IMR-90 (cell line): ENCODE results near the gene TMPRSS11E. TPM values are rescaled to one million over a fixed set of nuclear protein-coding genes. Genes with fewer than 3 reads are reported as not detected.

ENCODE experiments used
- ATAC-seq: fragments of 200-7000 bp; cut with Tn5 transposase; 2 replicates; pipeline ENCODE4 v1.9.1; 2020; ENCODE audit warnings: low read depth, mild to moderate bottlenecking, moderate library complexity
- BruUV-seq: library from RNA; stranded (reverse); fragments of 400-500 nt; replicated peaks from 2 replicates; lab custom pipeline; 2021; lab: Mats Ljungman, UMichigan
- CTCF ChIA-PET: fragments of 300-600 bp; formaldehyde crosslinking; extraction: SDS; loops from one replicate; lab custom pipeline; 2021; ENCODE audit warnings: antibody characterized with exemption; lab: Yijun Ruan, JAX
- POLR2A ChIA-PET: fragments of 300-600 bp; sonication (Branson Sonifier 250); formaldehyde crosslinking; loops from one replicate; lab custom pipeline; 2022; ENCODE audit warnings: antibody characterized with exemption; ENCODE audit not compliant: unreplicated experiment; lab: Charles Lee
- DNase-seq: peaks from one replicate; pipeline ENCODE4 v3.0.0; 2013
- H2AFZ ChIP-seq: replicated peaks from 2 replicates; pipeline ENCODE3; 2013; ENCODE audit warnings: low read length, mild to moderate bottlenecking; ENCODE audit not compliant: poor library complexity
- H2AK5ac ChIP-seq: 2 replicates; pipeline ENCODE4 v1.6.1; 2013; ENCODE audit warnings: low read depth, low read length, inconsistent platforms
- H2AK9ac ChIP-seq: replicated peaks from 2 replicates; pipeline ENCODE3; 2013; ENCODE audit warnings: mild to moderate bottlenecking, low read depth, low read length, moderate library complexity; ENCODE audit not compliant: poor library complexity
- H2BK120ac ChIP-seq: 2 replicates; pipeline ENCODE4 v1.6.1; 2013; ENCODE audit warnings: low read depth, low read length, inconsistent platforms
- H2BK15ac ChIP-seq: 3 replicates; pipeline ENCODE4 v1.6.1; 2013; ENCODE audit warnings: low read depth, low read length, inconsistent platforms
- H2BK20ac ChIP-seq: 2 replicates; pipeline ENCODE4 v1.6.1; 2013; ENCODE audit warnings: low read depth, mild to moderate bottlenecking, inconsistent platforms, low read length, moderate library complexity
- H2BK5ac ChIP-seq: 2 replicates; pipeline ENCODE4 v1.6.1; 2013; ENCODE audit warnings: mild to moderate bottlenecking, low read depth, low read length, inconsistent platforms; ENCODE audit not compliant: poor library complexity, severe bottlenecking
- H3K14ac ChIP-seq: replicated peaks from 2 replicates; pipeline ENCODE4 v1.6.1; 2013; ENCODE audit warnings: low read depth, low read length, inconsistent platforms
- H3K18ac ChIP-seq: 2 replicates; pipeline ENCODE4 v1.6.1; 2013; ENCODE audit warnings: low read depth, low read length, control low read depth
- H3K23ac ChIP-seq: 2 replicates; pipeline ENCODE4 v1.6.1; 2013; ENCODE audit warnings: low read depth, low read length, inconsistent platforms
- H3K27ac ChIP-seq: 2 replicates; pipeline ENCODE4 v1.5.1; 2013; ENCODE audit warnings: mild to moderate bottlenecking, control low read depth, low read length; ENCODE audit not compliant: insufficient read depth
- H3K27me3 ChIP-seq: 2 replicates; pipeline ENCODE4 v1.6.1; 2013; ENCODE audit warnings: low read length; ENCODE audit not compliant: control insufficient read depth, insufficient read depth
- H3K36me3 ChIP-seq: 2 replicates; pipeline ENCODE4 v1.6.1; 2013; ENCODE audit warnings: low read length, mixed read lengths; ENCODE audit not compliant: control insufficient read depth, insufficient read depth
- H3K4ac ChIP-seq: 2 replicates; pipeline ENCODE4 v1.6.1; 2013; ENCODE audit warnings: low read depth, low read length, inconsistent platforms
- H3K4me1 ChIP-seq: 2 replicates; pipeline ENCODE4 v1.6.1; 2013; ENCODE audit warnings: low read length, mixed read lengths; ENCODE audit not compliant: control insufficient read depth, insufficient read depth
- H3K4me2 ChIP-seq: 2 replicates; pipeline ENCODE4 v1.6.1; 2013; ENCODE audit warnings: low read depth, mild to moderate bottlenecking, control low read depth, low read length, moderate library complexity
- H3K4me3 ChIP-seq: 2 replicates; pipeline ENCODE4 v1.5.1; 2013; ENCODE audit warnings: low read depth, mild to moderate bottlenecking, control low read depth, low read length, moderate library complexity; ENCODE audit not compliant: insufficient read depth
- H3K56ac ChIP-seq: 2 replicates; pipeline ENCODE4 v1.6.1; 2013; ENCODE audit warnings: low read length, inconsistent platforms; ENCODE audit not compliant: insufficient read depth; ENCODE audit errors: extremely low read depth
- H3K79me1 ChIP-seq, 2 experiments: 2 replicates each; pipeline ENCODE4 v1.6.1; 2013; ENCODE audit warnings: low read length in 2 of 2, inconsistent platforms in 1 of 2, low read depth in 1 of 2
- H3K9ac ChIP-seq: 2 replicates; pipeline ENCODE4 v1.6.1; 2013; ENCODE audit warnings: low read depth, low read length, control low read depth
- H3K9me1 ChIP-seq: 2 replicates; pipeline ENCODE4 v1.6.1; 2013; ENCODE audit warnings: low read length, inconsistent platforms; ENCODE audit not compliant: insufficient read depth
- H3K9me3 ChIP-seq: 2 replicates; pipeline ENCODE4 v1.6.1; 2013; ENCODE audit warnings: low read length; ENCODE audit not compliant: control insufficient read depth, insufficient read depth
- H4K20me1 ChIP-seq: 2 replicates; pipeline ENCODE4 v1.6.1; 2013; ENCODE audit warnings: low read length, inconsistent platforms; ENCODE audit not compliant: insufficient read depth
- H4K5ac ChIP-seq: 2 replicates; pipeline ENCODE4 v1.6.1; 2013; ENCODE audit warnings: mild to moderate bottlenecking, low read depth, low read length, control low read depth
- H4K8ac ChIP-seq, 2 experiments: 2 replicates each; pipeline ENCODE4 v1.6.1; 2013; ENCODE audit warnings: low read depth in 2 of 2, low read length in 2 of 2, control low read depth in 1 of 2, inconsistent platforms in 1 of 2
- H4K91ac ChIP-seq: 2 replicates; pipeline ENCODE4 v1.6.1; 2013; ENCODE audit warnings: low read depth, low read length, inconsistent platforms; ENCODE audit not compliant: insufficient read depth
- BHLHE40 ChIP-seq: fragments of 150-350 bp; IDR thresholded peaks from 2 replicates; pipeline ENCODE4 v1.6.1; 2016; ENCODE audit warnings: mild to moderate bottlenecking, low read depth, low read length
- CEBPB ChIP-seq: IDR thresholded peaks from 2 replicates; pipeline ENCODE4 v1.6.1; 2012; ENCODE audit warnings: low read depth, low read length, improper control_type of control experiment
- FOS ChIP-seq: fragments of 150-350 bp; IDR thresholded peaks from 2 replicates; pipeline ENCODE4 v1.6.1; 2016; ENCODE audit warnings: low read depth, low read length
- MAFK ChIP-seq: IDR thresholded peaks from 2 replicates; pipeline ENCODE4 v1.6.1; 2012; ENCODE audit warnings: low read depth, low read length, improper control_type of control experiment
- MAZ ChIP-seq: IDR thresholded peaks from 2 replicates; pipeline ENCODE4 v1.6.1; 2012; ENCODE audit warnings: low read depth, mild to moderate bottlenecking, low read length, improper control_type of control experiment, moderate library complexity, borderline replicate concordance
- MXI1 ChIP-seq: IDR thresholded peaks from 2 replicates; pipeline ENCODE4 v1.6.1; 2012; ENCODE audit warnings: low read depth, mild to moderate bottlenecking, low read length, moderate library complexity, borderline replicate concordance
- NFE2L2 ChIP-seq: fragments of 150-350 bp; IDR thresholded peaks from 2 replicates; pipeline ENCODE4 v1.6.1; 2016; ENCODE audit warnings: low read depth, mild to moderate bottlenecking, low read length
- POLR2A ChIP-seq: IDR thresholded peaks from 2 replicates; pipeline ENCODE4 v1.6.1; 2012; ENCODE audit warnings: mild to moderate bottlenecking, low read depth, low read length
- RAD21 ChIP-seq: IDR thresholded peaks from 2 replicates; pipeline ENCODE4 v1.6.1; 2012; ENCODE audit warnings: low read length, improper control_type of control experiment
- RFX5 ChIP-seq: IDR thresholded peaks from 2 replicates; pipeline ENCODE4 v1.8.0; 2012; ENCODE audit warnings: low read depth, mild to moderate bottlenecking, low read length, moderate library complexity
- SMC3 ChIP-seq: fragments of 150-350 bp; IDR thresholded peaks from 2 replicates; pipeline ENCODE4 v1.6.1; 2016; ENCODE audit warnings: low read depth, mild to moderate bottlenecking, antibody characterized with exemption, low read length, moderate library complexity
- WGBS, 2 experiments: methylation state at CpG; one replicate each; pipeline versions ENCODE4 v1.1.5 to v1.1.7; 2013; ENCODE audit warnings: missing lambda C conversion rate in 2 of 2; ENCODE audit not compliant: insufficient read length in 1 of 2; ENCODE audit errors: extremely low coverage in 2 of 2; 5-methylcytosine and 5-hydroxymethylcytosine counted together
- dilution Hi-C: fragments of 300-500 bp; cut with HindIII; formaldehyde crosslinking; loops from one replicate; pipeline ENCODE4 v1.14.3; 2018; ENCODE audit warnings: low sequenced_read_pairs; ENCODE audit not compliant: unreplicated experiment
- in situ Hi-C: fragments of 300-500 bp; cut with MboI; formaldehyde crosslinking; loops from 3 replicates; pipeline ENCODE4 v1.14.3; 2019; ENCODE audit warnings: low sequenced_read_pairs, inconsistent platforms, mixed read lengths
- intact Hi-C: fragments of 100-400 bp; cut with micrococcal nuclease; formaldehyde crosslinking; loops from 2 replicates; pipeline ENCODE4 v1.10.0; 2022
- polyA plus RNA-seq, 3 experiments: library from polyadenylated mRNA; depleted of rRNA; stranded (reverse); fragments of >200 nt; gene quantifications; 2 replicates each; pipeline ENCODE4 v1.2.3, GENCODE V29; 2012; ENCODE audit warnings: low replicate concordance in 1 of 3
- total RNA-seq: library from RNA; depleted of rRNA; stranded (reverse); fragments of >200 nt; gene quantifications from 2 replicates; pipeline ENCODE4 v1.2.3, GENCODE V29; 2012
- TF ChIP-seq, protein P1 (sequence below): conservative IDR thresholded peaks from 2 replicates; pipeline ENCODE4 v1.5.1; 2012; ENCODE audit warnings: mild to moderate bottlenecking, low read depth, low read length, improper control_type of control experiment

The TMPRSS11E gene
- total and polyA plus RNA-seq, 2 of the 4 experiments (the other 2 are of a cell fraction): not detected

GRCh38 chr4:68536375-68536774, 89.1 kb downstream of the TMPRSS11E start:
- H2BK120ac ChIP-seq: no peak overlapping the region
- no peak for TF ChIP-seq POLR2A
- no peak for TF ChIP-seq RAD21
- TF ChIP-seq BHLHE40: no peak
- no peak for TF ChIP-seq FOS
- TF ChIP-seq, protein P1, sequence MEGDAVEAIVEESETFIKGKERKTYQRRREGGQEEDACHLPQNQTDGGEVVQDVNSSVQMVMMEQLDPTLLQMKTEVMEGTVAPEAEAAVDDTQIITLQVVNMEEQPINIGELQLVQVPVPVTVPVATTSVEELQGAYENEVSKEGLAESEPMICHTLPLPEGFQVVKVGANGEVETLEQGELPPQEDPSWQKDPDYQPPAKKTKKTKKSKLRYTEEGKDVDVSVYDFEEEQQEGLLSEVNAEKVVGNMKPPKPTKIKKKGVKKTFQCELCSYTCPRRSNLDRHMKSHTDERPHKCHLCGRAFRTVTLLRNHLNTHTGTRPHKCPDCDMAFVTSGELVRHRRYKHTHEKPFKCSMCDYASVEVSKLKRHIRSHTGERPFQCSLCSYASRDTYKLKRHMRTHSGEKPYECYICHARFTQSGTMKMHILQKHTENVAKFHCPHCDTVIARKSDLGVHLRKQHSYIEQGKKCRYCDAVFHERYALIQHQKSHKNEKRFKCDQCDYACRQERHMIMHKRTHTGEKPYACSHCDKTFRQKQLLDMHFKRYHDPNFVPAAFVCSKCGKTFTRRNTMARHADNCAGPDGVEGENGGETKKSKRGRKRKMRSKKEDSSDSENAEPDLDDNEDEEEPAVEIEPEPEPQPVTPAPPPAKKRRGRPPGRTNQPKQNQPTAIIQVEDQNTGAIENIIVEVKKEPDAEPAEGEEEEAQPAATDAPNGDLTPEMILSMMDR: no peak
- no peak for TF ChIP-seq RFX5
- no peak for TF ChIP-seq MAFK
- no peak for TF ChIP-seq MAZ
- no peak for TF ChIP-seq CEBPB
- no peak for TF ChIP-seq NFE2L2
- no peak for TF ChIP-seq MXI1
- no peak for TF ChIP-seq SMC3
- BruUV-seq: no TSS peak
- ChIA-PET POLR2A (no interaction called here), CTCF (no interaction called here)
- no CpG with 5 or more reads among the region's 3 CpGs for WGBS, 2 experiments
- no peak overlapping the region for H3K56ac ChIP-seq
- no peak overlapping the region for H2BK5ac ChIP-seq
- DNase-seq: no peak
- H3K4me1 ChIP-seq: no peaks in the 10 kb centered on the region
- ATAC-seq: no peak
- no peak overlapping the region for H3K27ac ChIP-seq
- no peak overlapping the region for H2AK5ac ChIP-seq
- in situ Hi-C loops (no loop called here), dilution Hi-C loops (no loop called here), intact Hi-C loops (no loop called here)
- H4K91ac ChIP-seq: no peak overlapping the region
- no peak overlapping the region for H3K9ac ChIP-seq
- no peak overlapping the region for H3K14ac ChIP-seq
- no peak overlapping the region for H3K4me3 ChIP-seq
- H3K9me1 ChIP-seq: no peaks in the 10 kb centered on the region
- no peaks in the 10 kb centered on the region for H3K9me3 ChIP-seq
- no peaks in the 10 kb centered on the region for H3K27me3 ChIP-seq
- no peak overlapping the region for H3K4me2 ChIP-seq
- H2AK9ac ChIP-seq: no peak overlapping the region
- no peaks in the 10 kb centered on the region for H4K20me1 ChIP-seq
- no peak overlapping the region for H4K8ac ChIP-seq
- no peak overlapping the region for H2AFZ ChIP-seq
- H4K5ac ChIP-seq: no peak overlapping the region
- H3K18ac ChIP-seq: no peak overlapping the region
- H3K4ac ChIP-seq: no peak overlapping the region
- H3K23ac ChIP-seq: no peak overlapping the region
- H2BK20ac ChIP-seq: no peak overlapping the region
- H3K36me3 ChIP-seq: no peaks in the 10 kb centered on the region
- H2BK15ac ChIP-seq: no peak overlapping the region
- H3K79me1 ChIP-seq: no peaks in the 10 kb centered on the region
